Small intestine (tissue), 7 donors: ENCODE results near the gene KLHL29. TPM values are rescaled to one million over a fixed set of nuclear protein-coding genes. Genes with fewer than 3 reads are reported as not detected.

Experiments used
- DNase-seq, 2 donors: peaks; one replicate each; pipeline versions ENCODE4 v3.0.0 to v3.0.0-alpha.2; 2013
- FAIRE-seq: peaks from 2 replicates; lab custom pipeline; 2012; peaks lifted over from hg19 to GRCh38; lab: Jason Lieb, UNC
- H3K27ac ChIP-seq, 3 donors: one replicate each; pipeline ENCODE4 v1.5.1; 2013; ENCODE audit warnings: low read length in 2 of 3, mild to moderate bottlenecking in 2 of 3, control low read depth in 1 of 3, inconsistent platforms in 1 of 3, low read depth in 1 of 3, moderate library complexity in 1 of 3
- H3K27me3 ChIP-seq, 3 donors: one replicate each; pipeline ENCODE4 v1.6.1; 2013; ENCODE audit warnings: low read length in 3 of 3, inconsistent platforms in 1 of 3; ENCODE audit not compliant: control insufficient read depth in 3 of 3, insufficient read depth in 3 of 3
- H3K36me3 ChIP-seq, 3 donors: one replicate each; pipeline ENCODE4 v1.6.1; 2013; ENCODE audit warnings: low read length in 3 of 3, inconsistent platforms in 1 of 3, low read depth in 1 of 3, mild to moderate bottlenecking in 1 of 3, moderate library complexity in 1 of 3; ENCODE audit not compliant: control insufficient read depth in 3 of 3, insufficient read depth in 2 of 3
- H3K4me1 ChIP-seq, 3 donors: one replicate each; pipeline ENCODE4 v1.6.1; 2013; ENCODE audit warnings: low read length in 2 of 3, inconsistent platforms in 1 of 3, low read depth in 1 of 3, mild to moderate bottlenecking in 1 of 3, moderate library complexity in 1 of 3; ENCODE audit not compliant: control insufficient read depth in 3 of 3, insufficient read depth in 2 of 3
- H3K4me3 ChIP-seq, 3 donors: one replicate each; pipeline ENCODE4 v1.5.1; 2013; ENCODE audit warnings: low read length in 3 of 3, control low read depth in 1 of 3, inconsistent platforms in 1 of 3, low read depth in 1 of 3, mild to moderate bottlenecking in 1 of 3, moderate library complexity in 1 of 3
- H3K9me3 ChIP-seq, 2 donors: one replicate each; pipeline ENCODE4 v1.6.1; 2013; ENCODE audit warnings: low read depth in 1 of 2, low read length in 1 of 2; ENCODE audit not compliant: control insufficient read depth in 2 of 2, insufficient read depth in 1 of 2
- WGBS, 3 donors: extraction: QIAGEN DNeasy Blood & Tissue Kit; methylation state at CpG; one replicate each; pipeline ENCODE4 v1.1.7; 2013; 5-methylcytosine and 5-hydroxymethylcytosine counted together
- polyA plus RNA-seq, 4 donors: library from polyadenylated mRNA; stranded (reverse) in 3 of 4; unstranded in 1 of 4; fragments of 200-250 nt in 3 of 4; fragments of 120-200 nt in 1 of 4; gene quantifications; one replicate each; pipeline versions ENCODE4 v1.2.1 to v1.2.3, GENCODE V29; 2013
- donor health status: healthy with polysubstance abuse.
- donor health status: control.
- donor health status: control.
- donor health status: Bipolar disorder and iron deficiency.
- donor health status: healthy.

The KLHL29 gene
- polyA plus RNA-seq, 4 donors = 0.22 to 2.7 (median 1.4) TPM

DNA sequence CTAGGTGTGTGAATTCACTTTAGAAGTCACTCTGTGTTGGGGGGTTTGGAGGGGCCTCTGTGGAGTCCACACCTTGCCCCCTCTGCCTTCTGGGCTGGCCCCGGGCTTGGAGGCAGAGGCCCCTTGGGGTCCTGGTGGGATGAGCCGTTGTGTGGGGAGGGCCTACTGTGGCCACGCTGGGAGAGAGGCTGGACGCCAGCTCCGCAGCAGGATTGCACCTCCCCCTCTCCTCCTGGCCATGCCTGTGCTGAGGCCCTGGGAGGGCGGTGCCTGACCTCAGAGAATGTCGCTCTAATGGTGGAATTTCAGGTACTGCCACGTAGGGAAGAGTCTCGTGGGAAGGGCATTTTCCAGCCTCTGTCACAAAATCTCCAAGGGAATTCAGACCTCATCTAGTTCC, 304.9 kb downstream of the KLHL29 start:
- Histone ChIP-seq H3K4me1 (no peaks in the 10 kb centered on the region), H3K9me3 (no peaks in the 10 kb centered on the region), H3K36me3 (peaks cover 0 to 45% (median 0%) of the 10 kb centered on the region in 3 donors), H3K27me3 (no peaks in the 10 kb centered on the region), H3K27ac (no peak overlapping the region), H3K4me3 (no peak overlapping the region)
- WGBS, 3 donors = 84 to 92% (median 86%) methylated on average over 9 of the region's 9 CpGs
- FAIRE-seq (no peak), DNase-seq (no peak)

DNA sequence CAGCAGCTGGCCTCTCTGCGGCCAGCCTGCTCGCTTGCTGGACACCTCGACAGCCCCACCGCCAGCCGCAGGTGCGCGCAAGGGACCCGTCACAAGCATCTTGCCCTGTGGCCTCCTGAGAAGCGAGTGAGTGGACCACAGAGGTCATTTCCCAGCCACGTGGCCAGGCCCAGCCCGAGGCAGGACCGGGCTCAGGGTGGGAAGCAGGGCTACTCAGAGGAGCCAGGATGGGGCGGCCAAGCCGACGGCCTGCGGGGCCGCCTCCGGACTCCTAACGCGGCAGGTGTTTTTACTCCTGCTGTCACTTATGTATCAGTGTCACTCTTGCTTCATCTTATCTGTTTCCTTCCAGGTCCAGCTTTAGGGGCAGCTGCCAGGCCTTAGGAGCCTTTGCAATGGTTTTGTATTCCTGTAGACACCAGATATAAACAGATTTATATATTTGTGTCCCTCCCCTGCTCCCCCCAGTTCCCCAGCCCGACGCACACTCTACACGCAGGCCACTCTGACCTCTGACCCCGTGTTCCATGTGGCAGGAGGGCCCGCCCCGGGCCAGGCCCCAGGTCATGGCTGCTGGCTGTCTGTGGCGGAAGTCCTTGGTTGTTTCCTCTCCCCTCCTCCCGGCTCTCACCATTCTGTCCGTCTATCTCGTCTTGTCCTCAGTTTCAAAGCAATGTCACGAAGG, 305.6 kb downstream of the KLHL29 start:
- no peak overlapping the region for H3K4me3 ChIP-seq
- DNase-seq (no peak), FAIRE-seq (no peak)
- H3K4me1 ChIP-seq = no peaks in the 10 kb centered on the region
- 84 to 88% (median 84%) methylated on average over 31 of the region's 31 CpGs for WGBS, 3 donors
- H3K27ac ChIP-seq = no peak overlapping the region
- no peaks in the 10 kb centered on the region for H3K9me3 ChIP-seq
- H3K27me3 ChIP-seq = no peaks in the 10 kb centered on the region
- H3K36me3 ChIP-seq = peaks cover 0 to 46% (median 0%) of the 10 kb centered on the region in 3 donors

DNA sequence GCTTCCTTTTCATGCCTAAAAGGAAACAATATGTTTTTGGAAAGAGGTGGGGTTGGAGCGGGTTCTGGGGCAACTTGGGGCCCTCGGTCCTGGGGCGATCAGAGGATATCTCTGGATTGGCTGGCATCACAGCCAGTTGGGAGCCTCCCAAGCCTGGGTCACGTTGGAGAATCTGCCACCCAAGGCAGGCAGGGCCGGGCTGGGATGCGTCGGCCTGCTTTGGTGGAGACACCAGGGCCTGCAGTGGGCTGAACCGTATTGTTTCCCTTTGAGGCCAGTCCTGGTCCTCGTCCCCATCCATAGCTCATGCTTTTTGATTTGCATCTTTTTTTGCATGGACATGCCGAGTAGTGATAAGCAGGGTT, 306.1 kb downstream of the KLHL29 start:
- Histone ChIP-seq H3K4me3 (no peak overlapping the region), H3K27ac (no peak overlapping the region), H3K9me3 (no peaks in the 10 kb centered on the region), H3K36me3 (peaks cover 0 to 48% (median 0%) of the 10 kb centered on the region in 3 donors), H3K4me1 (no peaks in the 10 kb centered on the region), H3K27me3 (no peaks in the 10 kb centered on the region)
- 91 to 93% (median 92%) methylated on average over 10 of the region's 10 CpGs for WGBS, 3 donors
- DNase-seq = no peak
- FAIRE-seq = no peak

GRCh38 chr2:23691565-23691964, 306.6 kb downstream of the KLHL29 start:
- no peak overlapping the region for H3K27ac ChIP-seq
- H3K27me3 ChIP-seq = no peaks in the 10 kb centered on the region
- no peak for FAIRE-seq
- H3K4me3 ChIP-seq = no peak overlapping the region
- no peaks in the 10 kb centered on the region for H3K9me3 ChIP-seq
- no peaks in the 10 kb centered on the region for H3K4me1 ChIP-seq
- H3K36me3 ChIP-seq = peaks cover 0 to 53% (median 0%) of the 10 kb centered on the region in 3 donors
- no peak for DNase-seq
- 96 to 97% (median 97%) methylated on average over 21 of the region's 21 CpGs for WGBS, 3 donors

DNA sequence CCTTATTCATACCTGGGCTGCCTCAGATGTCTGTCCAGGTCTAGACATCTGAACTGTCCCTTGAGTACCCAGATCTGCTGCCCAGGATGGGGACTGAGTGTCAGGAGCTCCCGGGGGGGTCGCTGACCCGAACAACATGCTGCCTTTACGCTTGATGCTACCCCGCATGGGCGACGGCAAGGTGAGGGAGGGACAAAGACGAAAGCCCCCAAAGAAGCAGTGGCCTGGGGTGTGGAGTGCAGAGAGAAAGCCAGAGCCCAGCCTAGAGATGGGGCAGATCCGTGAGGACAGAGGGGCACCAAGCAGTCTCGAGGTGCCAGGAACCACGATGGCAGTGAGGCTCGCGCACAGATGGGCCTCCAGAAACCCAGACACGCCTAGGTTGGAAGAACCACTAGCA, 307.3 kb downstream of the KLHL29 start:
- WGBS, 3 donors = 91 to 97% (median 95%) methylated on average over 14 of the region's 14 CpGs
- H3K27me3 ChIP-seq = no peaks in the 10 kb centered on the region

GRCh38 chr2:23692851-23693605, 308.0 kb downstream of the KLHL29 start:
- FAIRE-seq (no peak), DNase-seq (no peak)
- Histone ChIP-seq H3K9me3 (no peaks in the 10 kb centered on the region), H3K36me3 (peaks cover 0 to 52% (median 0%) of the 10 kb centered on the region in 3 donors), H3K27ac (no peak overlapping the region), H3K4me1 (no peaks in the 10 kb centered on the region), H3K4me3 (no peak overlapping the region), H3K27me3 (no peaks in the 10 kb centered on the region)
- 91 to 96% (median 94%) methylated on average over 26 to 28 of the region's 28 CpGs for WGBS, 3 donors

More for the DNA sequence above, 307.3 kb downstream of the KLHL29 start:
- peaks cover 0 to 56% (median 0%) of the 10 kb centered on the region in 3 donors for H3K36me3 ChIP-seq
- FAIRE-seq (no peak), DNase-seq (no peak)
- H3K9me3 ChIP-seq = no peaks in the 10 kb centered on the region
- H3K27ac ChIP-seq = no peak overlapping the region
- H3K4me1 ChIP-seq = no peaks in the 10 kb centered on the region
- H3K4me3 ChIP-seq = no peak overlapping the region

DNA sequence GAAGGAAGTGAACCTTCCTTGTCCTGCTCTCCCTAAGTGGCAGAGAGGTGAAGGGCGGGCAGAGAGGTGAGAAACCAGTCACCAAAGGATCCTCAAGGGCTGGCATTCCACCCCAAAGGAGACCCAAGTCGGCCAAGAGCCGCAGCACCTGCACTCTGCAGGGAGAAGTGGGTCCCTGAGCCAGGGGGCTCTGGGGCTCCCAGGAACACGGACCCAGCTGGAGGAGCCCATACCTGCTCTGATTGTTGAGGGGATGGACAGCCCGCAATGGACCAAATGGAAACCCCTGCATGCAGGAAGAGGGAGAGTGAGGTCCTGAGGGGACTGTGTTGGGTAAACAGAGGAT, 308.6 kb downstream of the KLHL29 start:
- Histone ChIP-seq H3K36me3 (peaks cover 0 to 52% (median 0%) of the 10 kb centered on the region in 3 donors), H3K27ac (no peak overlapping the region), H3K4me3 (no peak overlapping the region), H3K9me3 (no peaks in the 10 kb centered on the region), H3K4me1 (no peaks in the 10 kb centered on the region), H3K27me3 (no peaks in the 10 kb centered on the region)
- 90 to 95% (median 91%) methylated on average over 5 of the region's 5 CpGs for WGBS, 3 donors
- DNase-seq (no peak), FAIRE-seq (no peak)

- no peaks in the 10 kb centered on the region for H3K27me3 ChIP-seq
- H3K9me3 ChIP-seq = peaks cover 0 to 2% of the 10 kb centered on the region in 2 donors
- FAIRE-seq (no peak), DNase-seq (no peak)
- no peak overlapping the region for H3K27ac ChIP-seq
- H3K4me1 ChIP-seq = no peaks in the 10 kb centered on the region
- peaks cover 0 to 57% (median 0%) of the 10 kb centered on the region in 3 donors for H3K36me3 ChIP-seq
- 82 to 91% (median 89%) methylated on average over 21 of the region's 21 CpGs for WGBS, 3 donors
- H3K4me3 ChIP-seq = no peak overlapping the region
Observed at GRCh38 chr2:23694058-23695045, 309.4 kb downstream of the KLHL29 start.
